GM23248 (cell line): ENCODE measurements around the gene PICALM. TPM values are rescaled to one million over a fixed set of nuclear protein-coding genes. Genes with fewer than 3 reads are reported as not detected.

Experiments used
- DNase-seq: peaks from one replicate; pipeline ENCODE4 v3.0.0-alpha.2; 2015
- H2AFZ ChIP-seq: fragments of 200-600 bp; sonication (generic); 2 replicates; pipeline ENCODE4 v1.6.1; 2016; ENCODE audit warnings: antibody characterized with exemption
- H3F3A ChIP-seq: fragments of 200-600 bp; sonication (generic); 2 replicates; pipeline ENCODE4 v1.6.1; 2016; ENCODE audit warnings: mild to moderate bottlenecking, antibody characterized with exemption, mixed run types; ENCODE audit not compliant: insufficient read depth
- H3K27ac ChIP-seq: fragments of 200-600 bp; sonication (generic); 2 replicates; pipeline ENCODE4 v1.5.1; 2016; ENCODE audit warnings: mild to moderate bottlenecking
- H3K27me3 ChIP-seq: fragments of 200-600 bp; sonication (generic); replicated peaks from 2 replicates; pipeline ENCODE4 v1.6.1; 2016; ENCODE audit warnings: mild to moderate bottlenecking; ENCODE audit not compliant: insufficient read depth
- H3K36me3 ChIP-seq: fragments of 200-600 bp; sonication (generic); 2 replicates; pipeline ENCODE4 v1.6.1; 2016; ENCODE audit warnings: low read depth, mild to moderate bottlenecking
- H3K4me1 ChIP-seq: fragments of 200-600 bp; sonication (generic); 2 replicates; pipeline ENCODE4 v1.6.1; 2016; ENCODE audit warnings: mild to moderate bottlenecking; ENCODE audit not compliant: insufficient read depth
- H3K4me2 ChIP-seq: fragments of 200-600 bp; sonication (generic); one replicate; pipeline ENCODE4 v1.6.1; 2016; ENCODE audit warnings: mild to moderate bottlenecking; ENCODE audit not compliant: unreplicated experiment
- H3K4me3 ChIP-seq: fragments of 200-600 bp; sonication (generic); 2 replicates; pipeline ENCODE4 v1.5.1; 2016; ENCODE audit warnings: mild to moderate bottlenecking
- H3K79me2 ChIP-seq: fragments of 200-600 bp; sonication (generic); 2 replicates; pipeline ENCODE4 v1.6.1; 2016; ENCODE audit warnings: mild to moderate bottlenecking; ENCODE audit not compliant: insufficient read depth
- H3K9ac ChIP-seq: fragments of 200-600 bp; sonication (generic); 2 replicates; pipeline ENCODE4 v1.6.1; 2016; ENCODE audit warnings: mild to moderate bottlenecking
- H3K9me2 ChIP-seq: fragments of 200-600 bp; sonication (generic); 2 replicates; pipeline ENCODE4 v1.6.1; 2016; ENCODE audit warnings: mixed run types, mild to moderate bottlenecking, moderate library complexity; ENCODE audit not compliant: insufficient read depth
- H3K9me3 ChIP-seq: fragments of 200-600 bp; sonication (generic); one replicate; pipeline ENCODE4 v1.6.1; 2017; ENCODE audit warnings: low read depth
- H4K20me1 ChIP-seq: fragments of 200-600 bp; sonication (generic); 2 replicates; pipeline ENCODE4 v1.6.0; 2016; ENCODE audit not compliant: insufficient read depth
- EZH2 ChIP-seq: fragments of 200-600 bp; sonication (generic); IDR thresholded peaks from 2 replicates; pipeline ENCODE4 v1.6.1; 2018; ENCODE audit warnings: antibody characterized with exemption, mild to moderate bottlenecking; ENCODE audit not compliant: insufficient read depth, poor library complexity, severe bottlenecking
- EZH2phosphoT487 ChIP-seq: fragments of 200-600 bp; sonication (generic); IDR thresholded peaks from 2 replicates; pipeline ENCODE4 v1.6.1; 2018; ENCODE audit warnings: antibody characterized with exemption, moderate library complexity, mild to moderate bottlenecking, low read depth; ENCODE audit not compliant: insufficient read depth
- WGBS, 2 experiments: methylation state at CpG; one replicate each; pipeline ENCODE4 v1.1.6; 2015 to 2017; ENCODE audit warnings: low lambda C conversion rate in 2 of 2, low coverage in 1 of 2; ENCODE audit errors: missing lambda C conversion rate in 2 of 2; 5-methylcytosine and 5-hydroxymethylcytosine counted together
- in situ Hi-C: fragments of 300-500 bp; cut with MboI; formaldehyde crosslinking; loops from 2 replicates; pipeline ENCODE4 v1.15.0; 2020
- polyA plus RNA-seq: library from polyadenylated mRNA; unstranded; fragments of >200 nt; fragmentation: Nextera tagmentation; extraction: Ambion mirVana; gene quantifications from 2 replicates; pipeline ENCODE4 v1.2.1, GENCODE V29; 2016
- total RNA-seq: library from RNA; depleted of rRNA; stranded (reverse); fragments of >200 nt; shearing (Covaris generic); gene quantifications from 2 replicates; pipeline ENCODE4 v1.2.3, GENCODE V29; 2014

The PICALM gene
- total and polyA plus RNA-seq, 2 experiments from 2014 or later = 73.2 to 310 TPM

GRCh38 chr11:86067009-86067850 lies 1.7 kb downstream of the PICALM start:
- Histone ChIP-seq H3F3A (peaks cover 66% of the 10 kb centered on the region), H3K36me3 (no peaks in the 10 kb centered on the region; the same call in 1 of the 2 replicates), H3K9me3 (no peaks in the 10 kb centered on the region), H3K27me3 (no peaks in the 10 kb centered on the region), H3K9ac (peak overlapping the region; percentile 89), H3K4me2 (peak overlapping the region; percentile 96), H2AFZ (no peak overlapping the region), H3K9me2 (no peaks in the 10 kb centered on the region), H3K4me1 (peaks cover 63% of the 10 kb centered on the region), H3K4me3 (peak overlapping the region; percentile 98), H3K27ac (peak overlapping the region; percentile 100), H4K20me1 (peaks cover 16% of the 10 kb centered on the region; the same call in 1 of the 2 replicates), H3K79me2 (peaks cover 73% of the 10 kb centered on the region)
- in situ Hi-C loops = no loop called here
- 0 to 1% methylated on average over 11 of the region's 11 CpGs for WGBS, 2 experiments
- DNase-seq = peak; percentile 44
- TF ChIP-seq EZH2phosphoT487 = no peak
- no peak for TF ChIP-seq EZH2

GRCh38 chr11:86066657-86067008 lies 2.3 kb downstream of the PICALM start:
- Histone ChIP-seq H3K36me3 (no peaks in the 10 kb centered on the region; the same call in 1 of the 2 replicates), H3K4me1 (peaks cover 59% of the 10 kb centered on the region), H3K4me2 (peak overlapping the region; percentile 96), H3K79me2 (peaks cover 79% of the 10 kb centered on the region), H3K27ac (peak overlapping the region; percentile 100), H4K20me1 (peaks cover 22% of the 10 kb centered on the region; the same call in 1 of the 2 replicates), H3K9ac (peak overlapping the region; percentile 89), H3K4me3 (peak overlapping the region; percentile 98), H3K9me3 (no peaks in the 10 kb centered on the region), H3K27me3 (no peaks in the 10 kb centered on the region), H3F3A (peaks cover 65% of the 10 kb centered on the region), H2AFZ (no peak overlapping the region), H3K9me2 (no peaks in the 10 kb centered on the region)
- in situ Hi-C loops = no loop called here
- WGBS, 2 experiments = 0 to 1% methylated on average over 5 of the region's 5 CpGs
- TF ChIP-seq EZH2phosphoT487 (no peak), EZH2 (no peak)
- DNase-seq = peak; percentile 14

GRCh38 chr11:86066033-86066432 lies 2.9 kb downstream of the PICALM start:
- TF ChIP-seq EZH2phosphoT487 (no peak), EZH2 (no peak)

GRCh38 chr11:86064220-86064803 lies 4.6 kb downstream of the PICALM start:
- TF ChIP-seq EZH2phosphoT487 = no peak
- H3K9me3 ChIP-seq = no peaks in the 10 kb centered on the region
- peaks cover 48% of the 10 kb centered on the region for H3K4me1 ChIP-seq
- peaks cover 70% of the 10 kb centered on the region for H3F3A ChIP-seq
- peak overlapping the region; percentile 98 for H3K4me3 ChIP-seq
- peak overlapping the region; percentile 100 for H3K27ac ChIP-seq
- no peak overlapping the region for H2AFZ ChIP-seq
- H3K9ac ChIP-seq = peak overlapping the region; percentile 89
- peaks cover 96% of the 10 kb centered on the region for H3K79me2 ChIP-seq
- DNase-seq = peak; percentile 72
- peak overlapping the region; percentile 96 for H3K4me2 ChIP-seq
- WGBS, 2 experiments = 42 to 45% methylated on average over 5 of the region's 5 CpGs
- H3K27me3 ChIP-seq = no peaks in the 10 kb centered on the region
- in situ Hi-C loops = no loop called here
- peaks cover 41% of the 10 kb centered on the region; the same call in 1 of the 2 replicates for H4K20me1 ChIP-seq
- no peaks in the 10 kb centered on the region for H3K9me2 ChIP-seq
- no peaks in the 10 kb centered on the region; the same call in 1 of the 2 replicates for H3K36me3 ChIP-seq

More at GRCh38 chr11:86066033-86066432, 2.9 kb downstream of the PICALM start:
- Histone ChIP-seq H4K20me1 (peaks cover 25% of the 10 kb centered on the region; the same call in 1 of the 2 replicates), H3K36me3 (no peaks in the 10 kb centered on the region; the same call in 1 of the 2 replicates), H3F3A (peaks cover 66% of the 10 kb centered on the region), H3K4me1 (peaks cover 53% of the 10 kb centered on the region), H3K4me2 (peak overlapping the region; percentile 96), H2AFZ (no peak overlapping the region), H3K79me2 (peaks cover 82% of the 10 kb centered on the region), H3K4me3 (peak overlapping the region; percentile 98), H3K9me2 (no peaks in the 10 kb centered on the region), H3K27me3 (no peaks in the 10 kb centered on the region), H3K9ac (peak overlapping the region; percentile 89), H3K9me3 (no peaks in the 10 kb centered on the region), H3K27ac (peak overlapping the region; percentile 100)
- 29 to 33% methylated on average over 3 of the region's 3 CpGs for WGBS, 2 experiments
- DNase-seq = no peak
- in situ Hi-C loops = no loop called here
